Esophagus squamous epithelium (tissue), 5 donors: Measurements from ENCODE around the gene PHLPP1. TPM values are rescaled to one million over a fixed set of nuclear protein-coding genes. Genes with fewer than 3 reads are reported as not detected.

Experiments
- DNase-seq: peaks from one replicate; lab custom pipeline; 2025; lab: John Stamatoyannopoulos, UW
- H3K27ac ChIP-seq, 4 donors: fragments of 200-600 bp; sonication (generic); one replicate each; pipeline ENCODE4 v1.5.1; 2016 to 2019; ENCODE audit warnings: mild to moderate bottlenecking in 1 of 4
- H3K27me3 ChIP-seq, 4 donors: fragments of 200-600 bp; sonication (generic); 1 replicate in 3 of 4; 2 replicates in 1 of 4; pipeline versions ENCODE4 v1.5.1 to v1.6.0; 2017 to 2021; ENCODE audit warnings: antibody characterized with exemption in 1 of 4
- H3K36me3 ChIP-seq, 3 donors: fragments of 200-600 bp; sonication (generic); one replicate each; pipeline ENCODE4 v1.5.1; 2016 to 2019
- H3K4me1 ChIP-seq, 3 donors: fragments of 200-600 bp; sonication (generic); one replicate each; pipeline ENCODE4 v1.5.1; 2017 to 2019
- H3K4me3 ChIP-seq, 4 donors: fragments of 200-600 bp; sonication (generic); 1 replicate in 3 of 4; 2 replicates in 1 of 4; pipeline ENCODE4 v1.5.1; 2016 to 2019; ENCODE audit warnings: mild to moderate bottlenecking in 2 of 4, moderate library complexity in 1 of 4
- H3K9me3 ChIP-seq, 3 donors: fragments of 200-600 bp; sonication (generic); one replicate each; pipeline ENCODE4 v1.5.1; 2016 to 2019
- CTCF ChIP-seq, 6 experiments: fragments of 450-650 bp in 4 of 6; fragments of 200-600 bp in 2 of 6; sonication (generic) in 2 of 6; IDR thresholded peaks; one replicate each; pipeline ENCODE4 v1.5.1; 2016 to 2019; ENCODE audit warnings: antibody characterized with exemption in 6 of 6, mild to moderate bottlenecking in 4 of 6, moderate library complexity in 4 of 6
- POLR2A ChIP-seq, 4 donors: fragments of 450-650 bp; IDR thresholded peaks; one replicate each; pipeline ENCODE4 v1.6.1; 2017; ENCODE audit warnings: antibody characterized with exemption in 4 of 4, mild to moderate bottlenecking in 4 of 4, moderate library complexity in 3 of 4
- WGBS, 2 donors: methylation state at CpG; one replicate each; pipeline ENCODE4 v1.1.5; 2018; 5-methylcytosine and 5-hydroxymethylcytosine counted together
- intact Hi-C: fragments of 100-400 bp; cut with DNase I; formaldehyde crosslinking; loops from one replicate; pipeline ENCODE4 v1.15.0; 2022
- total RNA-seq, 4 donors: library from RNA; depleted of rRNA; stranded (reverse); fragments of >200 nt; gene quantifications; one replicate each; pipeline ENCODE4 v1.1.0, GENCODE V29; 2016
- donor health status: DM: yes; HTN: yes; CAD: no.

PHLPP1 gene
- total RNA-seq, 4 donors from 2014 or later: 10.1 to 16.6 (median 14.9) TPM

GRCh38 chr18:62717169-62717924 is 2.0 kb downstream of the PHLPP1 start:
- 2 to 5% methylated on average over 14 to 16 of the region's 16 CpGs for WGBS, 2 donors
- Histone ChIP-seq H3K9me3 (no peaks in the 10 kb centered on the region), H3K27me3 (no peaks in the 10 kb centered on the region), H3K4me3 (peak overlapping the region; percentile 74 to 89 (median 80)), H3K36me3 (no peaks in the 10 kb centered on the region), H3K27ac (peak overlapping the region; percentile 95 to 99 (median 98)), H3K4me1 (peaks cover 4 to 60% (median 7%) of the 10 kb centered on the region in 3 donors)
- TF ChIP-seq CTCF (IDR thresholded peaks at IDR 0.05): no peak
- TF ChIP-seq POLR2A (IDR thresholded peaks at IDR 0.05): no peak
- intact Hi-C loops: no loop called here
- no peak for DNase-seq

GRCh38 chr18:62717925-62718800 is 2.8 kb downstream of the PHLPP1 start:
- intact Hi-C loops: no loop called here
- peak overlapping the region; percentile 74 to 89 (median 80) for H3K4me3 ChIP-seq
- no peak for TF ChIP-seq CTCF (IDR thresholded peaks at IDR 0.05)
- no peak for TF ChIP-seq POLR2A (IDR thresholded peaks at IDR 0.05)

GRCh38 chr18:62720048-62720447 is 4.7 kb downstream of the PHLPP1 start:
- H3K36me3 ChIP-seq: no peaks in the 10 kb centered on the region

More at GRCh38 chr18:62717925-62718800, 2.8 kb downstream of the PHLPP1 start:
- Histone ChIP-seq H3K27ac (peak overlapping the region; percentile 95 to 99 (median 98)), H3K9me3 (no peaks in the 10 kb centered on the region), H3K27me3 (no peaks in the 10 kb centered on the region), H3K4me1 (peaks cover 4 to 65% (median 7%) of the 10 kb centered on the region in 3 donors), H3K36me3 (no peaks in the 10 kb centered on the region)
- WGBS, 2 donors: 34 to 36% methylated on average over 7 of the region's 7 CpGs
- no peak for DNase-seq

GRCh38 chr18:62720766-62721613 is 5.6 kb downstream of the PHLPP1 start:
- intact Hi-C loops: no loop called here
- peaks cover 4 to 69% (median 7%) of the 10 kb centered on the region in 3 donors for H3K4me1 ChIP-seq
- DNase-seq: no peak
- no peaks in the 10 kb centered on the region for H3K27me3 ChIP-seq
- H3K27ac ChIP-seq: no peak overlapping the region
- no peak overlapping the region for H3K4me3 ChIP-seq
- no peaks in the 10 kb centered on the region for H3K9me3 ChIP-seq
- TF ChIP-seq CTCF (IDR thresholded peaks at IDR 0.05) (no peak), POLR2A (IDR thresholded peaks at IDR 0.05) (no peak)
- H3K36me3 ChIP-seq: no peaks in the 10 kb centered on the region
- WGBS, 2 donors: 77 to 86% methylated on average over 12 of the region's 12 CpGs

More at GRCh38 chr18:62720048-62720447, 4.7 kb downstream of the PHLPP1 start:
- Histone ChIP-seq H3K4me1 (peaks cover 4 to 69% (median 7%) of the 10 kb centered on the region in 3 donors), H3K27me3 (no peaks in the 10 kb centered on the region), H3K9me3 (no peaks in the 10 kb centered on the region), H3K27ac (no peak overlapping the region), H3K4me3 (no peak overlapping the region)
- TF ChIP-seq CTCF (IDR thresholded peaks at IDR 0.05) (no peak), POLR2A (IDR thresholded peaks at IDR 0.05) (no peak)
- no peak for DNase-seq
- intact Hi-C loops: no loop called here
- 52 to 53% methylated on average over 4 of the region's 4 CpGs for WGBS, 2 donors
